GM04503 (cell line): ENCODE results near the gene LRCH1.

Experiments used
- DNase-seq: peaks from one replicate; pipeline ENCODE4 v3.0.0-alpha.2; 2012; ENCODE audit warnings: low read depth

The LRCH1 gene

GRCh38 chr13:46665633-46666482 lies 112.9 kb downstream of the LRCH1 start:
- no peak for DNase-seq

- no peak for DNase-seq
These were observed 113.9 kb downstream of the LRCH1 start for GRCh38 chr13:46666727-46667456.

GRCh38 chr13:46667687-46668281 lies 114.8 kb downstream of the LRCH1 start:
- no peak for DNase-seq

GRCh38 chr13:46668302-46668720 lies 115.3 kb downstream of the LRCH1 start:
- DNase-seq = peak; percentile 78

- no peak for DNase-seq
These were observed 116.1 kb downstream of the LRCH1 start for GRCh38 chr13:46668931-46669525.

GRCh38 chr13:46672338-46673090 lies 119.5 kb downstream of the LRCH1 start:
- DNase-seq = no peak

GRCh38 chr13:46675016-46675415 lies 122.0 kb downstream of the LRCH1 start:
- DNase-seq = no peak

GRCh38 chr13:46676378-46676725 lies 123.4 kb downstream of the LRCH1 start:
- DNase-seq = no peak

GRCh38 chr13:46679369-46680120 lies 126.6 kb downstream of the LRCH1 start:
- DNase-seq = peak; percentile 44

- no peak for DNase-seq
These were observed 129.0 kb downstream of the LRCH1 start for GRCh38 chr13:46682015-46682414.

- no peak for DNase-seq
These were observed 129.7 kb downstream of the LRCH1 start for GRCh38 chr13:46682707-46683106.

GRCh38 chr13:46683676-46684260 lies 130.8 kb downstream of the LRCH1 start:
- no peak for DNase-seq

- DNase-seq = no peak
These were observed 131.5 kb downstream of the LRCH1 start for GRCh38 chr13:46684287-46685001.

GRCh38 chr13:46685006-46685730 lies 132.2 kb downstream of the LRCH1 start:
- no peak for DNase-seq

- no peak for DNase-seq
These were observed 133.2 kb downstream of the LRCH1 start for GRCh38 chr13:46686171-46686570.

GRCh38 chr13:46687810-46688209 lies 134.8 kb downstream of the LRCH1 start:
- no peak for DNase-seq

- DNase-seq = no peak
These were observed 135.3 kb downstream of the LRCH1 start for GRCh38 chr13:46688306-46688705.

GRCh38 chr13:46698014-46698413 lies 145.0 kb downstream of the LRCH1 start:
- DNase-seq = no peak

- no peak for DNase-seq
These were observed 146.0 kb downstream of the LRCH1 start for GRCh38 chr13:46698910-46699460.
